HG02852 (cell line): ENCODE measurements around the gene DVL3.
"Not testable (repeated sequence)": the region's sequence is repeated elsewhere in the genome, so short reads cannot be mapped to it uniquely, and the experiment has no call there.

ENCODE experiments used
- ATAC-seq: cut with Tn5 transposase; IDR thresholded peaks from one replicate; pipeline ENCODE4 v1.9.1; 2021; ENCODE audit warnings: mild to moderate bottlenecking, moderate library complexity; ENCODE audit not compliant: unreplicated experiment

The DVL3 gene

DNA sequence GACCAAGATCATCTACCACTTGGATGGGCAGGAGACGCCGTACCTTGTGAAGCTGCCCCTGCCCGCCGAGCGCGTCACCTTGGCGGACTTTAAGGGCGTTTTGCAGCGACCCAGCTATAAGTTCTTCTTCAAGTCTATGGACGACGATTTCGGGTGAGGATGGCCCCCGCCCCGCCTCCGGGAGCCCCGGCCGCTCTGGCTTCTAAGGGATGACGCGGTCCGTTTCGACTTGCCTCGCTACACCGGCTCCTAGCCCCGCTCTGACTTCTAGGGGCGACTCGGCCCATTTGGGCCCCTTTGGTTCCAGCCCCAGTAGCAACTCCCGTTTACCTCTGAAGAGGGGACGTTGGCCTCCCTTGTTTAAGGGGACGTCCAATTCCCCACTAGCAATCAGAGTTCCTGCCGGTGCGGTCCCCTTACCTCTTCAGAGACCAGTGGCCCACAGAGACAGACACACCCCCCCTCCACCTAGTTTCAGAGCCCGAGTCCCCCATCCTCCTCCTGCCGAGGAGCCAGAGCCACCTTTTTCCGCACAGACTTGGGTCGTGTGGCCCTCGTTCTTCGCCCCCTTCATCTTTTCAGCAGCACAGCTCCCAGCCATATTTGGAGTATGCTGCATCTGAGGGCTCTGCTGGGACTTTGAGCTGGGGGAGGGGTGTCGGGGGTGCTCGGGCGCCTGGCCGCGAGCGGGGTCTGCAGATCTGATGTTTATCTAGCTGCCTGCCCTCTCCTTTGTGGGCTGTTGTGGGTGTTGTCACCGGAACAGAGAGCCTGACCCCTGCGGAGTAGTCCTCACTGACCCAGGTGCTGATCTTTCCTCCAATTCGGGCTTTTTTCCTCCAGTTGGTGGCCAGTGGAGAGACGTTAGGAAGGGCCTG, 706 bp downstream of the DVL3 start:
- ATAC-seq = peak; percentile 31

DNA sequence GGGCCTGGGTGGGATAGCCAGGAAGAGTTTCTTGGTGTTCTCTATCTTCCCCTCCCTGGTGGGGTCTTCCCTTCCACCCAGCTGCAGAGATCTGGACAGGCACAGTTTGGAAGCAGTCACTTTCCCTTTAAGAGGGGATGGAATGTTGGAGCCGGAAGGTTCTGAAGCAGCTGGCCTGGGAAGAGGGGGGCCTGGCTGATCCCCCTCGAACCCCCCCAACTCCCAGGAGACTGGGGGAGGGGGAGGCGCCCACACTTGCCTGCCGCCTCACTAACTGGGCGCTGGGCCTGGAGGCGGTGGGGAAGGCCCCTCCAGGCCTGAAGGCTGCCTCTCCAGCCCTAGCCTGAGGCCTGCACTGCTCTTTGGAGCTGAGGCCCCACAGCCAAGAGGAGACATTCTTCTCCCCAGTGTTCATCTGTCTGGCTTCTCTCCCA, 1.4 kb downstream of the DVL3 start:
- ATAC-seq = no peak

DNA sequence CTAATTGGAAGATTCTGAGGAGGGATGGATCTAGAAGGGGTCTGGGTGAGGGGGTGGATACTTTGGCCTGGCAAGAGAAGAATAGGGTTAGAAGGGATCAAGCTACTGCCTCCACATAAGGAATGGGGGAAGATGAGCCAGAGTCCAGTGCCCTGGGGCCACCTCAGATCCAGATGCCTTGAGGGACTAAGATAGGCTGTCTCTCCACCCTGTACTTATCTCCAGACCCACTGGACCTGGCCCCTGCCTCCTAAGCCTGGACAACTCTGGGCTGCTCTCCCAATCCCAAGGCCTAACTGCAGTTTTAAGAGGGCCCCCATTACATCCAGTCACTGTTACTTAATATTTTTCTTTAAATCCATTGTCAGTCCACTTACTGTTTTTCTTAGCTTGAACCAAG, 2.0 kb downstream of the DVL3 start:
- no peak for ATAC-seq

DNA sequence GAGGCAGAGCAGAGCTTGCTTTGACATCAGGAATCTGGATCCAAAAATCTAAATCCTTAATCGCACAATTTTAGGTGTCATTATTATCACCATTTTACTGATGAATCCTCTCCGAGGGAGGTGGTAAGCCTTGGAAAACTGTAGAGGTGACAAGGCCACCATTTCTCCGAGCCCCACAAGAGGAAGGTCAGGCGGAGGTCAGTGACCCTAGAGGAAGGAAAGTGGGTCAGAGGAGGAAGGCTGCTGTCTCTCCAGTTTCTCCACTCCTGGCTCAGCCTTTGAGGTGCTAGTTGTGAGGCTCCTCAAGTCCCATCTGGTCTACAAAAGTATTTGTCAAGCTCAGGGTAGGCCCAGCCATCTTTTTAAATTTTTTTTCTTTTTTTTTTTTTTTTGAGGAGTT, 3.2 kb downstream of the DVL3 start:
- no peak for ATAC-seq

DNA sequence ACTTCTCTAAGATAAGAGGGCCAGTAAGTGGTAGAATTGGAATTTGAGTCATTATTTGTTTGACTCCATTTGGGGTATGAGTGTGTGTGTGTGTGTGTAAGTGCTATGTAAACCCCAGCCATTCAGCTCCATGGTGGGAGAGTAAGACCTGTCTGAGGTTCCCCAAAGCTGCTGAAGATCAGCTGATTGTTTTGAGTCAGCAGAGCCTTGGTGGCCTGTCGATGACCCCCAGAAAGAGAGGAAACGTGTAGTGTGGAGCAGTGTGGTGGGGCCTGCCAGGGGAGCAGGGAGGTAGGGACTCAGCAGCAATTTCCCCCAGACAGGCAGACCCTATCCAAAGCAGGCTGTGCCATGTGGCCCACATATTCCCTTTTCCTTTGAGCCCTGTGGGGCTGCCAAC, 5.3 kb downstream of the DVL3 start:
- ATAC-seq = peak; percentile 35

DNA sequence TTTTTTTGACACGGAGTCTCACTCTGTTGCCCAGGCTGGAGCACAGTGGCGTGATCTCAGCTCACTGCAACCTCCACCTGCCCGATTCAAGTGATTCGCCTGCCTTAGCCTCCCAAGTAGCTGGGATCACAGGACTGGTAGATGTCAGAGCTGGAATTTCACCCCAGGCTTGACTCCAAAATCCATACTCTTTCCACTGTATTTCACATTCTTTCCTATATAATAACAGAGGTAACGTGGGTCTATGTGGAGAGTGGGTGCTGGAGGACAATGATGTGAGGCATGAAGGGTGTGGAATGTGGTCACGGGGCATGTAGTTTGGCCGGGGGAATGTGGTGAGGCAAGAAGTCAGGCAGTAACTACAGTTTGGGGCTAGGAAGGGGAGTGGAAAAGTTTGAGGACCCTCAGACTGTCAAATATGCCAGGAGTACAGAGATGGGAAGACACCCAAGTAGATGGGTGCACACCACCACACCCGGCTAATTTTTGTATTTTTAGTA, 7.4 kb downstream of the DVL3 start:
- ATAC-seq = not testable (repeated sequence)

DNA sequence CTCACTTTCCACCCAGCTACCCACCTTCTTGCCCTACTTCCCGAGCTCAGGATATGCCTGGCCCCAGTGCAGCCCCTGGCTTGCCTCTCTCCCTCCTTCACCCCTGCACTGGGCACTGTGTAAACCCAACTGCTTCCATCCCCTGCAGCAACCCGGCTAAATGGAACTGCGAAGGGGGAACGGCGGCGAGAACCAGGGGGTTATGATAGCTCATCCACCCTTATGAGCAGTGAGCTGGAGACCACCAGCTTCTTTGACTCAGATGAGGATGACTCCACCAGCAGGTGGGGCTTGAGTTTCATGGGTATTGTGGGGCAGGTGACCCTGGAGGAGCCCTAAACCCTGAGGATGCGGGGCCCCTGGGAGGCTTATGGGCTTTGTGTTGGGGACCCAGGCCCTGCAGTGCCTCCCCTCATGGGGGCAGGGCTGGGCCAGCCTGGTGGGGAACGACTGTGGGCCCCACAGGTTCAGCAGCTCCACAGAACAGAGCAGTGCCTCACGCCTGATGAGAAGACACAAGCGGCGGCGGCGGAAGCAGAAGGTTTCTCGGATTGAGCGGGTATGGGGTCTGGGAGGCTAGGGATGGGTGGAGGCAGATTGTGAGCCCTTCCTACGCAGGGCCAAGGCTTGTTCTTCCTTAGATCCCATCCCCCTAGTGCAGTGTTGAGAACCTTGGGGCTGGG, 9.6 kb downstream of the DVL3 start:
- no peak for ATAC-seq

DNA sequence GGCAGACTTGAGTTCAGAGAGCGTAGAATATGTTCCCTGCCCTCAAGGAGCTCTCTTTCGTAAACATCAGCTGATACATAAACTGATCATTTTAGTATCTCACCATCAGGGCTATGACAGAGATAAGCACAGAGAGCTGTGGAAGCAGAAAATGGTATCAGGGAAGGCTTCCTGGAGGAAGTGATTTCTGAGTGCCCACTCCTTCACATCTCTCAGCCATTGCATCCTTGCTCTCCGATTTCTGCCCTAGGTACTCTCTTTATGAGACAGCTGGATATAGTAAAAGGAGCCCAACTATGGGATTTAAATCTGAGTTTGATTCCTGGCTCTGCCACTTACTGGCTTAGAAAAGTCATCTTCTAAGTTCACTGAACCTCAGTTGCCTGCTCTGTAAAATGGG, 10.4 kb downstream of the DVL3 start:
- ATAC-seq = no peak

DNA sequence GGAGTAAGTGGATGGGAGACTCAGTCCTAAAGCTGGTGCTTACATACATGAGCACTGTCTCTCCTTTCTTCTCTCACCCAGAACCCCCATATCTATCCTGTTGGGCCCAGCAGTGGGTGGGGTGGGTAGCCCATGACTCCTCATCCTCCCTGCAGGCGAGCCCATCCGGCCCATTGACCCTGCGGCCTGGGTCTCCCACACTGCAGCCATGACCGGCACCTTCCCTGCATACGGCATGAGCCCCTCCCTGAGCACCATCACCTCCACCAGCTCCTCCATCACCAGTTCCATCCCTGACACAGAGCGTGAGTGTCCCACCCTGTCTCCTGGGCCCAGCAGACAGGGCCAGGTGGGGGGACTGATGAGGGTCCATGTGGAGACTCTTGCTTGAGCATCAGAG, 11.5 kb downstream of the DVL3 start:
- no peak for ATAC-seq

DNA sequence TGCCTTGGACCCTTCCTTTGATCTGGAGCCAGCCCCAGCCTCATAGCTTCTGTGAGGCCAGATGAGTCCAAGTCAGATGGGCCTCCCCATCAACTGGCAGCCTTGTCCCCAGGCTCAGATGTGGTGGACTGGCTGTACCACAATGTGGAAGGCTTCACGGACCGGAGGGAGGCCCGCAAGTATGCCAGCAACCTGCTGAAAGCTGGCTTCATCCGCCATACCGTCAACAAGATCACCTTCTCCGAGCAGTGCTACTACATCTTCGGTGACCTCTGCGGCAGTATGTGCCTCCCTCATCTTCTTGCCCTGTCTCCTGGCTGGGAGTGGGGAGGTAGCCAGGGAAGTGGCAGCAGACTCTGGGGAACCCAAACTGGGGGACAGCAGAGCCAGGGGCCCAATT, 12.6 kb downstream of the DVL3 start:
- ATAC-seq = no peak

DNA sequence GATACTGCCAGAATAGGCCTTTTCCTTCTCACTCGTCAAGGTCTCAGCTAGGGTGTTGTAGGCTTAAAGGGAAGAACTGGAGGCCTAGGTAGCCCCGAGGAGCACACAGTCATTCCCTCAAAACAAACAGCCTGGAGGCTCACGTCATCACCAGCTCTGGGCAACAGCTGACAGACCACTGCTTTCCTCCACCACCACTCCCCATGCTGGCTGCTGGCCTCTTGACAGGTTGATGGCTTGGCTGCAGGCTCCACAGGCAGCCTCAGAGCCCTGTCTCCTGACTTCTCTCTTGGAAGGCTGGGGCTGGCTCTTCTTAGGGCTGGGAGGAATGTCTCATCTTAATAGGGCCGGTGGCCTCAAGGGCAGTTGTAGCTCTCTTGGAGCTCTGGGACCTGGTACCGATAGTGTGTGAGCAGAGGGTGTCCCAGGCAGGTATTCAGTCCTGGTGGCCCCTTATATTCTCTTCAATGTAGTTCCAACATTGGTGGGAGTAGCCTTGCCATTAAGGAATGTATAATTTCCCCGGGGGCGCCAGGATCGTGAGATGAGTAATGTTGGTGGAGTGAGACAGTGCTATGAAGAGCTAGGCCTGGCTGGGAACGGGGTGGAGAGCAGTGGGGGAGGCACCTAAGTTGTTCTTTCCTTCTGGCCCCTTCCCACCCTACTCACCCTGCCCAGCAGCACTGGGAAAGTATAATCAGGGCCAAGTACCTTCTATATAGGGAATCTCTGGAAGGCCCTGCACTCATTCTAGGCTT, 13.4 kb downstream of the DVL3 start:
- ATAC-seq = no peak

DNA sequence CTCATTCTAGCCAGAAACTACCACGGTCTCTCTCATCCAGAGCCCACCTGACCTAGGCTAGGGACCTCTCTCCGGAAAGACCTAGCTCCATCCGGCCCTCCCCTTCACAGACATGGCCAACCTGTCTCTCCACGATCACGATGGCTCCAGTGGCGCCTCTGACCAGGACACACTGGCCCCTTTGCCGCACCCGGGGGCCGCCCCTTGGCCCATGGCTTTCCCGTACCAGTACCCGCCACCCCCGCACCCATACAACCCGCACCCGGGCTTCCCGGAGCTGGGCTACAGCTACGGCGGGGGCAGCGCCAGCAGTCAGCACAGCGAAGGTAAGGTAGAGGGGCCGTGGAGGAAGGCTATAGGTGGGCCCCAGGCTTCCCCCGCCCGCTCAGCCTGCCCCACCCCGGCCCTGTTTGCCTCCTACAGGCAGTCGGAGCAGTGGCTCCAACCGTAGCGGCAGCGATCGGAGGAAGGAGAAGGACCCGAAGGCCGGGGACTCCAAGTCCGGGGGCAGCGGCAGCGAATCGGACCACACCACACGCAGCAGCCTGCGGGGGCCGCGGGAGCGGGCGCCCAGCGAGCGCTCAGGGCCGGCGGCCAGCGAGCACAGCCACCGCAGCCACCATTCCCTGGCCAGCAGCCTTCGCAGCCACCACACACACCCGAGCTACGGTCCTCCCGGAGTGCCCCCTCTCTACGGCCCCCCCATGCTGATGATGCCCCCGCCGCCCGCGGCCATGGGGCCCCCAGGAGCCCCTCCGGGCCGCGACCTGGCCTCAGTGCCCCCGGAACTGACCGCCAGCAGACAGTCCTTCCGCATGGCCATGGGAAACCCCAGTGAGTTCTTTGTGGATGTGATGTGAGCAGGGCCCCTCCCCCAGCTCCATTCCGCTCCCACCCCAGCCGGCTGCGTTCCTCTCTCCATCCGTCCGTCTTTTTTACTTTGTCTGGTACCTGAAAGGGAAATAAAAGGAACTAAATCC, 15.0 kb downstream of the DVL3 start:
- ATAC-seq = no peak

DNA sequence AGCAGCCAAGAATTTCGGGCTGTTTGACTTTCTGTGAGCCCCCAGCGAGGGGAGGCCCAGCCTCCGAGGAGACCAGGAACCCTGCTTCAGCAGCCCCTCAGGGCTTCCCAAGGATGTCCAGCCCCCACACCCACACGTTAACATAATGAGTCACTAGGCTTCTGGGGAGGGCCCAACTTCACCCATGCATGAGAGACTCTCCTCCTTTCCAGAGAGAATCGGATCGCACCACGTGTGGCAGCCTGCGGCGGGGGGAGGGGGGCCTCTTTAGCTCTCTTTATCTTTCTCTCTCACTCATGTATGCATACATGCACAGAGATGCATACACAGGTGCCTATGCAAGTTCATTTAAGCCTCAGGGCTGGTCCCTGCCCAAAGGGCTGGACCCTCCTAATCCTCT, 16.4 kb downstream of the DVL3 start:
- ATAC-seq = no peak

DNA sequence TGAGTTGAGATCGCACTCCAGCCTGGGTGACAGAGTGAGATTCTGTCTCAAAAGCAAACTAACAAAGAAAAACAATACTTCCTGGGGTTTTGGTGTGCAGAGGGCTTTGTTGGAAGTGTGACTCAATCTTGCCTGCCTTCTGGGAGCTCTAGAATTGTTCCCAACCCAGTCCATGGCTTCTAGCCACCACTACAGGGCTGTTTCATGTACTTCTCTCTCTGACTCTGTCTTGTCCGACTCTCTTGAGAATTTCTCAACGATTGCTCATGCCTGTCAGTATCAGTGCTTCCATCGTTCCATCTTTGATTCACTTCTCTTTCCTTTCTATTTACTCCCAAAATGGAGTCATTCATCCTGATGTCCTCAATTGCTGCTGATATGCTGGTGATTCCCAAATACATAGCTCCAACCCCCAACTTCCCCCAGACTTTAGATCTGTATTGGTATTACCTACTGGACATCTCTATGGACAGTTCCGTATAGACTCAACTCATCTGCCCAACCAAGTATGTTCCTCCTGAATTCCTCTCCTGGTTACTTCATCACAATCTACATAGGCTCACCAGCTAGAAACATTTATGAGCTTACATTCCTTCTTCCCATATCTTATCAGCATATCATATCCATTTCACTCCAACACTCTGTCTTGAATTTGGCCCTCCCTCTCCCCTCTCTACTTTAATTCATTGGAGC, 17.6 kb downstream of the DVL3 start:
- ATAC-seq = no peak

DNA sequence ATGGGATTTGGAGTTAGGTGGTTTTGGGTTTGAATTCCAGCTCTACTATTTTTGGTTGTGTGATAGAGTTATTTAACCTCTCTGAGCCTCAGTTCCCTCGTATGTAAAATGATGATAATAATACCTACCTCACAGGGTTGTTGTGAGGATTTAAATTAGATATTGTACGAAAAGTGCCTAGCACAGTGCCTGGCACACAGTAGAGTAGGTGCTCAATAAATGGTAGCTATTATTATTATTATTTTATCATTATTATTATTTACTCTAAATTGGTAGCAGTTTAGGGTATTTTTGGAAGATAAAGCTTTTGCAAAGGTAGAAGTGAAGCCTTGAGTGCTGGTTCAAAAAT, 18.2 kb downstream of the DVL3 start:
- no peak for ATAC-seq

DNA sequence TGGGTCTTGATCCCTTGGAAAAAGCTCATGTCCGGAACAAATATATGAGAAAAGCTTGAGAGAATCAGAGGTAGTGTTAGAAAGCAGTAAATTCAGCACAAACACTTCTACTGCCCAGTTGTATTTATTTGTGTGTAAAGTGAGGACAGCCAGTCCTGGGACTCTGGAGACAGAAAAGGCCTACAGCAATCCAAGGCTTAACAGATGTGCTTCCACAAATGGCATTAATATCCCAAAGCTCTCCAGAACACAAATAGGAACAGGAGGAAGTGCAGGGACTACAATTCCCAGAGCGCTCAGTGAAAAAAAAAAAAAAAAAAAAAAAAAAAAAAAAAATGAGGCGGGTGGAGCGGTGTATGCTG, 19.1 kb downstream of the DVL3 start:
- no peak for ATAC-seq

DNA sequence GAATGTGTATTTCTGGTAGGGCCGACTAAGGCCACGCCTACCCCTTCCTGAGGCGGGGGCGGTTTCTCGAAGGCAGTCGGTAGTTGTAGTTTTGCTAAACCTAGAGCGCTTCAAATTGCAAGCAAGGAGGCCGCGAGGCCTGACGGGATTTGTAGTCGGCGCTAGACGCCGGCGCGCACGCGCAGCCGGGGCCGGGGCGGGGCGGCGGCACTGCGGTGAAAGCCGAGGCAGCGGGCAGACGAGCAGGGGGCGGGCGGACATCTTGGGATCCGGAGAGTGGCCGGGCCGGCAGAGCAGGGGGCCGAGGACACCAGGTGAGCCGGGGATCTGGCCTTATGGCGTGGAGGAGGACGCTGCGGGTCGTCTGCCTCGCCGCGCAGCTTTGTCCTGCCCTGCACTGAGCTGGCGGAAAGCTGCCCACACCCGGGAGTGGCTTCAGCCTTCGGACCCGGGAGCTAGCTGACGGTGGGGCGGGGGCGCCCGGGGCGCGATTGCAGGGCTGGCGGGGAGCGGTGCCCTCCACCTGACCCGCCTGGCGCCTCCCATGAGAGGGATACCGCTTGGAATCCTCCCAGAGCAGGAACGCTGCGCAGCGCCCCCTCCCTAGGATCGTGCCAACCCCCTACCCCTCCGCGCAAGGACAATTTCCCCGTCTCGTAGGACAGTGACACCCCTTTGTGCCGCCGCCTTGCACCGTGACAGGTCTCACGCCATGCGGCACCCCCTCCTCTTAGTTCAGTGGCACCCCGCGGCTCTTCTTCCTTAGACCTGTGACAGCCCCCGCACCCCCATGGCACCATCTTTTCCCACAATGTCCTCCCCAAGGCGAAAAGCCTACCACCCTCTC, 19.7 kb downstream of the DVL3 start, which contains the start of gene AP2M1:
Gene AP2M1, plus strand, starts transcription at position 210 of the 847 bp plus-strand sequence. CDS start 2,139 bp downstream, outside the sequence.
- peak; percentile 97 for ATAC-seq

DNA sequence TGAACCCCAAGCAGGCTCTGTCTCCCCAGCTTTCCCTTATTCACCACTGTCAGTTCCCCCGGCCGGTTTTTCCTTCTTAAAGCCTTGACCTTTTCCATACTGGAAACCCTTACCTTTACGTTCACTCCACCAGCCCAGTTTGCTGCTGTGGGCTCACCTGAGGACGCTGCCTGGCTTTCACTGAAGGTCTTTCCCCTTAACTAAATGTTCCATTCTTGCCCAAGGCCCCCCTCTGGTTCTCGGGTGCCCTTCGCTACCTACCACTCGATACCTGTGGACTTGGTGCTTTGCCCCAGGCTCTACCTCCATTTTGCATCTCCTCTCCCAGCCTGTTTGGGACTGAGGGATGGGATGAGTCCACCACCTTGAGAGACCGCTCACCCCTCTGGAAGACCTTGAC, 20.3 kb downstream of the DVL3 start:
- no peak for ATAC-seq

DNA sequence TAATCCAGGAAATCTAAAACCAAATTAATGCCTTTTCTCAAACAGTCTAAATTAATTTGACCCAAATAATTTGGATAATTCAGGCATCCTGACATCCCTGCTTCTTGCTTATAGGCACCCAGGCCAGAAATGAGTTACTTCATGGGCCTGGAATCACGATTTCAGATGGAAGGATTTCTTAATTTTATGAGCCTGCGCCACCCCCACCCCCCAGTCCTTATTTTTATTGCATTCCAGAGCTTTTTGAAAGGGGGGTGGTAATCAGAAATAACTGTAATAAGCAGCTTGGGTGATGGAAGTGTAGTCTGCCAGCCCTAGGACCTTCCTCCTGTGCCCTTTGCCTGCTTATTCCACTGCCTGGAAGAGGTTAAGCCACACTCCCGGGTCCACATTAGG, 20.8 kb downstream of the DVL3 start:
- no peak for ATAC-seq
